B cell (primary cell): ENCODE results near the gene KRTAP5-9. TPM values are rescaled to one million over a fixed set of nuclear protein-coding genes. Genes with fewer than 3 reads are reported as not detected.
"Not testable (repeated sequence)": the region's sequence is repeated elsewhere in the genome, so short reads cannot be mapped to it uniquely, and the experiment has no call there.

ENCODE experiments used
- ATAC-seq: fragments of 200-7000 bp; cut with Tn5 transposase; one replicate; pipeline ENCODE4 v1.10.0; 2021; ENCODE audit warnings: low read depth, mild to moderate bottlenecking, moderate number of reproducible peaks, moderate library complexity
- CTCF ChIA-PET: fragments of 350-600 bp; sonication (Branson Sonifier 250); formaldehyde crosslinking; loops from one replicate; lab custom pipeline; 2021; ENCODE audit warnings: antibody characterized with exemption, inconsistent platforms; lab: Charles Lee
- POLR2A ChIA-PET: fragments of 350-600 bp; sonication (Branson Sonifier 250); formaldehyde crosslinking; loops from one replicate; lab custom pipeline; 2021; ENCODE audit warnings: antibody characterized with exemption; lab: Charles Lee
- DNase-seq: peaks from one replicate; pipeline ENCODE4 v3.0.0; 2013
- H2AFZ ChIP-seq: 2 replicates; pipeline ENCODE4 v1.6.1; 2012; ENCODE audit warnings: mild to moderate bottlenecking, low read depth, low read length; ENCODE audit not compliant: insufficient read depth, poor library complexity, severe bottlenecking
- H3K27ac ChIP-seq, 2 donors: 1 replicate in 1 of 2; 2 replicates in 1 of 2; pipeline ENCODE4 v1.5.1; 2012 to 2013; ENCODE audit warnings: low read length in 2 of 2, mild to moderate bottlenecking in 2 of 2, moderate library complexity in 1 of 2
- H3K27me3 ChIP-seq, 4 experiments: fragments of 200-600 bp in 1 of 4; sonication (generic) in 1 of 4; replicated peaks in 1 of 4; 1 replicate in 2 of 4; 2 replicates in 2 of 4; pipeline versions ENCODE4 v1.6.1 to v1.7.0; 2013 to 2016; ENCODE audit warnings: low read length in 3 of 4, mild to moderate bottlenecking in 2 of 4, mixed read lengths in 1 of 4, moderate library complexity in 1 of 4; ENCODE audit not compliant: insufficient read depth in 4 of 4, control insufficient read depth in 3 of 4; ENCODE audit errors: control extremely low read depth in 1 of 4
- H3K36me3 ChIP-seq, 2 experiments: replicated peaks in 1 of 2; 1 replicate in 1 of 2; 2 replicates in 1 of 2; pipeline versions ENCODE4 v1.6.1 to v1.7.1; 2013; ENCODE audit warnings: low read length in 1 of 2; ENCODE audit not compliant: insufficient read depth in 2 of 2, control insufficient read depth in 1 of 2; ENCODE audit errors: control extremely low read depth in 1 of 2, extremely low read depth in 1 of 2
- H3K4me1 ChIP-seq, 2 donors: fragments of 200-600 bp in 1 of 2; sonication (generic) in 1 of 2; 1 replicate in 1 of 2; 2 replicates in 1 of 2; pipeline versions ENCODE4 v1.5.1 to v1.6.1; 2013 to 2017; ENCODE audit warnings: low read length in 2 of 2; ENCODE audit not compliant: control insufficient read depth in 2 of 2, insufficient read depth in 2 of 2
- H3K4me2 ChIP-seq: replicated peaks from 2 replicates; pipeline ENCODE3; 2012; ENCODE audit warnings: mild to moderate bottlenecking, low read depth, low read length; ENCODE audit not compliant: poor library complexity, severe bottlenecking
- H3K4me3 ChIP-seq, 5 experiments: fragments of 200-600 bp in 1 of 5; sonication (generic) in 1 of 5; 1 replicate in 3 of 5; 2 replicates in 2 of 5; pipeline versions ENCODE4 v1.5.1 to v1.7.0; 2011 to 2016; ENCODE audit warnings: low read length in 4 of 5, mild to moderate bottlenecking in 4 of 5, low read depth in 2 of 5, control low read depth in 1 of 5, moderate library complexity in 1 of 5; ENCODE audit not compliant: insufficient read depth in 1 of 5; ENCODE audit errors: control extremely low read depth in 1 of 5, extremely low read depth in 1 of 5
- H3K79me2 ChIP-seq: fragments of 200-600 bp; sonication (generic); one replicate; pipeline ENCODE4 v1.6.0; 2016; ENCODE audit warnings: low read length; ENCODE audit not compliant: control insufficient read depth, insufficient read depth
- H3K9ac ChIP-seq: fragments of 200-600 bp; sonication (generic); 2 replicates; pipeline ENCODE4 v1.6.1; 2017; ENCODE audit warnings: mild to moderate bottlenecking, low read length, moderate library complexity
- H3K9me3 ChIP-seq, 3 donors: one replicate each; pipeline versions ENCODE4 v1.6.1 to v1.7.1; 2013; ENCODE audit warnings: low read length in 2 of 3; ENCODE audit not compliant: control insufficient read depth in 2 of 3, insufficient read depth in 1 of 3; ENCODE audit errors: control extremely low read depth in 1 of 3
- H4K20me1 ChIP-seq: 2 replicates; pipeline ENCODE4 v1.6.0; 2012; ENCODE audit warnings: mild to moderate bottlenecking, low read length; ENCODE audit not compliant: insufficient read depth, control insufficient read depth, poor library complexity, severe bottlenecking
- H3K27ac Mint-ChIP-seq: one replicate; pipeline ENCODE4 v1.8.0; 2021; ENCODE audit warnings: mixed read lengths
- H3K27me3 Mint-ChIP-seq: one replicate; pipeline ENCODE4 v1.8.0; 2021; ENCODE audit warnings: mixed read lengths
- H3K4me1 Mint-ChIP-seq: one replicate; pipeline ENCODE4 v1.8.0; 2021; ENCODE audit warnings: mixed read lengths
- H3K4me3 Mint-ChIP-seq: one replicate; pipeline ENCODE4 v1.8.0; 2021; ENCODE audit warnings: mixed read lengths
- H3K9me3 Mint-ChIP-seq: one replicate; pipeline ENCODE4 v1.8.0; 2022; ENCODE audit warnings: mixed read lengths; ENCODE audit not compliant: insufficient read depth
- EZH2 ChIP-seq: IDR thresholded peaks from 2 replicates; pipeline ENCODE4 v1.6.1; 2012; ENCODE audit warnings: borderline replicate concordance, low read depth, mild to moderate bottlenecking, moderate library complexity, low read length; ENCODE audit not compliant: insufficient read depth, poor library complexity, severe bottlenecking
- WGBS: methylation state at CpG from one replicate; pipeline ENCODE4 v1.1.5; 2013; ENCODE audit warnings: missing lambda C conversion rate; ENCODE audit not compliant: insufficient coverage; 5-methylcytosine and 5-hydroxymethylcytosine counted together
- intact Hi-C: fragments of 100-400 bp; cut with micrococcal nuclease; formaldehyde crosslinking; loops from one replicate; pipeline ENCODE4 v1.10.0; 2022
- polyA plus RNA-seq: library from polyadenylated mRNA; depleted of rRNA; stranded (reverse); fragments of >200 nt; gene quantifications from 2 replicates; pipeline ENCODE4 v1.2.3, GENCODE V29; 2012
- total RNA-seq, 2 donors: library from RNA; stranded (reverse); fragments of 120-200 nt in 1 of 2; gene quantifications; 1 replicate in 1 of 2; 2 replicates in 1 of 2; pipeline versions ENCODE4 v1.2.3 to v1.2.4, GENCODE V29; 2013 to 2022
- TF ChIP-seq, protein P1 (sequence below): fragments of 200-600 bp; IDR thresholded peaks from one replicate; pipeline ENCODE4 v1.8.0; 2022; ENCODE audit warnings: antibody characterized with exemption, mild to moderate bottlenecking

The KRTAP5-9 gene
- total and polyA plus RNA-seq, 2 donors (not counting 1 experiment from before 2014, with no cell fraction given), result 0.34 to 0.95 TPM

DNA sequence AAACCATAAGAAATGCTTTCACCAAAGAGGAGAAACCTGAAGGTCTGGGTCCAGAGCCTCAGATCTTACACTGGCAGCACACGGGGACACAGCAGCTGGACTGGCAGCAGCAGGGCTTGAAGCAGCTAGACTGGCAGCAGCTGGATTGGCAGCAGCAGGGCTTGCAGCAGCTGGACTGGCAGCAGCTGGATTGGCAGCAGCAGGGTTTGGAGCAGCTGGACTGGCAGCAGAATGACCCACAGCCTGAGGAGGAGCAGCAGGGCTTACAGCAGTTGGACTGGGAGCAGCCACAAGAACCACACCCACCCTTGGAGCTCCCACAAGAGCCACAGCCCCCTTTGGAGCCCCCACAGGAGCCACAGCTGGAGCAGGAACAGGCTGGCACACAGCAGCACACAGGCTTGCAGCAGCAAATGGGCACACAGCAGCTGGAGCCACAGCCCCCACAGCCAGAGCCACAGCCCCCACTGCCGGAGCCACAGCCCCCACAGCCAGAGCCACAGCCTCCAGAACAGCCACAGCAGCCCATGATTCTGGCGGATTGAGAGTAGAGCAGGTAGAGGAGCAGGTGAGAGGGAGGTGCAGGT, 34.2 kb downstream of the KRTAP5-9 start, which contains the start of gene KRTAP5-11:
Gene KRTAP5-11 (minus strand): TSS at position 567 of the 587 bp plus-strand sequence. CDS start 38 bp downstream, at position 529.
- POLR2A ChIA-PET, result no interaction called here
- H3K27ac Mint-ChIP-seq, result no peak within 1 kb of the TSS

DNA sequence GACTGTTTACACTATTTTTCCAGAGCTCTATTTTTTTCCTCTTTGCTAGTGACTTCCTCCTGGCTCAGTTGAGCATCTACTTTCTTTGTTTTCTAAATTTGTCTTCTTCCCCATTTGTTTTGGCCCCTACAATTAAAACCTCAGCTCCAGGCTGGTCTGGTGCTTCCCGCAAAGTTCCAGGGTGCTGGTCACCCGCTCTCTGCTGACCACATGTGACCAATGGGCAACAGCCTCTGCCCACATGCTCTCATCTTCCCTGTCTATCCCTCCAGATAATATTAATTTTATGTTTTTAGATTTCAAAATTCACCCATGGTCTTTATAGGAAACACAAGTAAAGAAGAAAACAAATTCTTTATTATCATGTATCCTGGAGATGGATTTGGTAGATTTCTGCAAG, 34.7 kb downstream of the KRTAP5-9 start:
- POLR2A ChIA-PET, result not testable (repeated sequence)

More for the DNA sequence above, 34.2 kb downstream of the KRTAP5-9 start, which contains the start of gene KRTAP5-11:
- H3K4me1 Mint-ChIP-seq, result peaks cover 3% of the 10 kb centered on the region
- peaks cover 33% of the 10 kb centered on the region for H3K27me3 Mint-ChIP-seq
- Histone ChIP-seq H4K20me1 (no peaks in the 10 kb centered on the region), H3K4me1 (peaks cover 0 to 2% of the 10 kb centered on the region in 2 donors), H3K9me3 (no peaks in the 10 kb centered on the region), H3K9ac (no peak within 1 kb of the TSS), H3K79me2 (no peaks in the 10 kb centered on the region), H3K27ac (no peak within 1 kb of the TSS), H3K4me3 (no peak within 1 kb of the TSS), H3K36me3 (no peaks in the 10 kb centered on the region), H3K4me2 (no peak within 1 kb of the TSS), H2AFZ (no peak within 1 kb of the TSS), H3K27me3 (peaks cover 0 to 12% (median 0%) of the 10 kb centered on the region in 4 experiments)
- DNase-seq (no peak), ATAC-seq (no peak)
- intact Hi-C loops, result no loop called here
- TF ChIP-seq, protein P1, sequence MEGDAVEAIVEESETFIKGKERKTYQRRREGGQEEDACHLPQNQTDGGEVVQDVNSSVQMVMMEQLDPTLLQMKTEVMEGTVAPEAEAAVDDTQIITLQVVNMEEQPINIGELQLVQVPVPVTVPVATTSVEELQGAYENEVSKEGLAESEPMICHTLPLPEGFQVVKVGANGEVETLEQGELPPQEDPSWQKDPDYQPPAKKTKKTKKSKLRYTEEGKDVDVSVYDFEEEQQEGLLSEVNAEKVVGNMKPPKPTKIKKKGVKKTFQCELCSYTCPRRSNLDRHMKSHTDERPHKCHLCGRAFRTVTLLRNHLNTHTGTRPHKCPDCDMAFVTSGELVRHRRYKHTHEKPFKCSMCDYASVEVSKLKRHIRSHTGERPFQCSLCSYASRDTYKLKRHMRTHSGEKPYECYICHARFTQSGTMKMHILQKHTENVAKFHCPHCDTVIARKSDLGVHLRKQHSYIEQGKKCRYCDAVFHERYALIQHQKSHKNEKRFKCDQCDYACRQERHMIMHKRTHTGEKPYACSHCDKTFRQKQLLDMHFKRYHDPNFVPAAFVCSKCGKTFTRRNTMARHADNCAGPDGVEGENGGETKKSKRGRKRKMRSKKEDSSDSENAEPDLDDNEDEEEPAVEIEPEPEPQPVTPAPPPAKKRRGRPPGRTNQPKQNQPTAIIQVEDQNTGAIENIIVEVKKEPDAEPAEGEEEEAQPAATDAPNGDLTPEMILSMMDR, result no peak
- TF ChIP-seq EZH2, result no peak
- WGBS, result 78% methylated on average over 1 of the region's 3 CpGs
- no peak within 1 kb of the TSS for H3K4me3 Mint-ChIP-seq
- CTCF ChIA-PET, result no interaction called here
- no peaks in the 10 kb centered on the region for H3K9me3 Mint-ChIP-seq

DNA sequence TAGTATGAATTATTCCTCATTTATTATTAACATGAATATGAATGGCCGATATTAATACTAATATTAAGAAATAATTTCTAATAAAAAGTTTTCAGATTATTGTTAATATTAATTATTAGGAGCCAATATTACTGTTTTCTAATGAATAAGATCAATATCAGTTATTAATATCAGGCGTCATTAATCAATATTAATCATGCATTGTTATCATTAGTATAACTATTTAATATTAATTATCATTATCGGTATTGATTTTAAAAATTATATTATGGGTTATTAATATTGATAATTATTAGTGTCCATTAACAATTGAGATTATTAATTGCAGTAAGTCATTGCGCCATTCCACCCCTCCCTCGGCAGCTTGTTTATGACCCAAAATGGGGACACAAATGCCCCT, 37.5 kb downstream of the KRTAP5-9 start:
- H3K4me3 Mint-ChIP-seq, CTCF ChIA-PET, H3K4me2 ChIP-seq, H3K4me1 Mint-ChIP-seq, H4K20me1 ChIP-seq, H2AFZ ChIP-seq, H3K4me3 ChIP-seq, H3K9me3 Mint-ChIP-seq, intact Hi-C loops, H3K27ac Mint-ChIP-seq, ATAC-seq, H3K9me3 ChIP-seq, POLR2A ChIA-PET, H3K36me3 ChIP-seq, H3K9ac ChIP-seq, H3K27ac ChIP-seq, DNase-seq, H3K79me2 ChIP-seq, H3K4me1 ChIP-seq, H3K27me3 ChIP-seq: not testable (repeated sequence)
- peaks cover 25% of the 10 kb centered on the region for H3K27me3 Mint-ChIP-seq
- no CpG with 5 or more reads among the region's 5 CpGs for WGBS

More for the DNA sequence above, 34.7 kb downstream of the KRTAP5-9 start:
- H3K79me2 ChIP-seq, DNase-seq, H3K36me3 ChIP-seq, CTCF ChIA-PET, H3K9me3 ChIP-seq, H3K4me3 ChIP-seq, H3K9me3 Mint-ChIP-seq, H3K9ac ChIP-seq, H4K20me1 ChIP-seq, H3K27ac ChIP-seq, H3K4me1 Mint-ChIP-seq, H3K27ac Mint-ChIP-seq, H3K4me1 ChIP-seq, intact Hi-C loops, H2AFZ ChIP-seq, ATAC-seq, H3K4me3 Mint-ChIP-seq, H3K4me2 ChIP-seq: not testable (repeated sequence)
- H3K27me3 Mint-ChIP-seq, result peaks cover 33% of the 10 kb centered on the region
- WGBS, result 67% methylated on average over 1 of the region's 2 CpGs
- peaks cover 0 to 12% (median 0%) of the 10 kb centered on the region in 4 experiments for H3K27me3 ChIP-seq
